NB4 (cell line): ENCODE results near the gene SYNE3.

Experiments used
- CTCF ChIP-seq: IDR thresholded peaks from one replicate; pipeline ENCODE4 v1.5.1; 2012; ENCODE audit warnings: low read depth, low read length
- MYC ChIP-seq: IDR thresholded peaks from 2 replicates; pipeline ENCODE4 v1.6.1; 2011; ENCODE audit warnings: low read depth, low read length
- POLR2A ChIP-seq: IDR thresholded peaks from 2 replicates; pipeline ENCODE4 v1.6.1; 2011; ENCODE audit warnings: mild to moderate bottlenecking; ENCODE audit not compliant: insufficient read length; ENCODE audit errors: extremely low read depth
- TF ChIP-seq, protein P1 (sequence below): IDR thresholded peaks from 2 replicates; pipeline ENCODE4 v1.6.1; 2011; ENCODE audit warnings: low read depth, low read length

- TF ChIP-seq CTCF (no peak), MYC (no peak), POLR2A (no peak)
- TF ChIP-seq, protein P1, sequence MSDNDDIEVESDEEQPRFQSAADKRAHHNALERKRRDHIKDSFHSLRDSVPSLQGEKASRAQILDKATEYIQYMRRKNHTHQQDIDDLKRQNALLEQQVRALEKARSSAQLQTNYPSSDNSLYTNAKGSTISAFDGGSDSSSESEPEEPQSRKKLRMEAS, result no peak
Observed at GRCh38 chr14:95524706-95525512, 8.5 kb upstream of the SYNE3 start.
